ENCODE measurements around the gene C10orf90. TPM values are rescaled to one million over a fixed set of nuclear protein-coding genes. Genes with fewer than 3 reads are reported as not detected.

Gene C10orf90
- total RNA-seq, 4 donors from 2014 or later: 2.1 to 6.5 (median 4.1) TPM

GRCh38 chr10:126580873-126581647 lies 89.4 kb downstream of the C10orf90 start:
- no peak for DNase-seq (ENCODE audit: low spot score in 2 of 2)
- no peaks in the 10 kb centered on the region for H3K36me3 ChIP-seq
- peaks cover 5% of the 10 kb centered on the region for H3K27me3 ChIP-seq
- H3K4me1 ChIP-seq: no peaks in the 10 kb centered on the region
- TF ChIP-seq CTCF (IDR thresholded peaks at IDR 0.05): no peak
- TF ChIP-seq POLR2A (IDR thresholded peaks at IDR 0.05): no peak
- no peak for TF ChIP-seq EP300 (IDR thresholded peaks at IDR 0.05)
- no peak for TF ChIP-seq POLR2AphosphoS5 (IDR thresholded peaks at IDR 0.05)
- H3K4me3 ChIP-seq: no peak overlapping the region
- WGBS: 78% methylated on average over 10 of the region's 10 CpGs
- H3K9me3 ChIP-seq: no peaks in the 10 kb centered on the region
- H3K27ac ChIP-seq: no peak overlapping the region

- 98% methylated on average over 2 of the region's 2 CpGs for WGBS
- DNase-seq (ENCODE audit: low spot score in 2 of 2): no peak
- Histone ChIP-seq H3K9me3 (peaks cover 6% of the 10 kb centered on the region), H3K36me3 (no peaks in the 10 kb centered on the region), H3K4me1 (no peaks in the 10 kb centered on the region), H3K27me3 (no peaks in the 10 kb centered on the region), H3K27ac (no peak overlapping the region), H3K4me3 (no peak overlapping the region)
- TF ChIP-seq POLR2A (IDR thresholded peaks at IDR 0.05) (no peak), CTCF (IDR thresholded peaks at IDR 0.05) (no peak), POLR2AphosphoS5 (IDR thresholded peaks at IDR 0.05) (no peak)
Observed at GRCh38 chr10:126576336-126576735, 94.2 kb downstream of the C10orf90 start.

GRCh38 chr10:126570621-126571602 lies 99.6 kb downstream of the C10orf90 start:
- H3K4me3 ChIP-seq: no peak overlapping the region
- no peak overlapping the region for H3K27ac ChIP-seq
- no peaks in the 10 kb centered on the region for H3K4me1 ChIP-seq
- H3K27me3 ChIP-seq: peaks cover 5% of the 10 kb centered on the region
- no peak for DNase-seq (ENCODE audit: low spot score in 2 of 2)
- H3K36me3 ChIP-seq: no peaks in the 10 kb centered on the region
- 80% methylated on average over 8 of the region's 12 CpGs for WGBS
- no peak for TF ChIP-seq EP300 (IDR thresholded peaks at IDR 0.05)
- peaks cover 5% of the 10 kb centered on the region for H3K9me3 ChIP-seq

GRCh38 chr10:126570245-126570570 lies 100.3 kb downstream of the C10orf90 start:
- TF ChIP-seq POLR2A (IDR thresholded peaks at IDR 0.05) (no peak), CTCF (IDR thresholded peaks at IDR 0.05) (no peak), EP300 (IDR thresholded peaks at IDR 0.05) (no peak), POLR2AphosphoS5 (IDR thresholded peaks at IDR 0.05) (no peak)
- Histone ChIP-seq H3K27ac (no peak overlapping the region), H3K9me3 (no peaks in the 10 kb centered on the region), H3K27me3 (peaks cover 5% of the 10 kb centered on the region), H3K36me3 (no peaks in the 10 kb centered on the region), H3K4me3 (no peak overlapping the region), H3K4me1 (no peaks in the 10 kb centered on the region)
- DNase-seq (ENCODE audit: low spot score in 2 of 2): no peak
- 75% methylated on average over 4 of the region's 4 CpGs for whole genome bisulfite sequencing

- Histone ChIP-seq H3K36me3 (no peaks in the 10 kb centered on the region), H3K9me3 (no peaks in the 10 kb centered on the region), H3K4me3 (no peak overlapping the region), H3K4me1 (no peaks in the 10 kb centered on the region), H3K27ac (no peak overlapping the region), H3K27me3 (peaks cover 5% of the 10 kb centered on the region)
- TF ChIP-seq EP300 (IDR thresholded peaks at IDR 0.05): no peak
- no peak for TF ChIP-seq POLR2AphosphoS5 (IDR thresholded peaks at IDR 0.05)
- no peak for TF ChIP-seq POLR2A (IDR thresholded peaks at IDR 0.05)
- DNase-seq (ENCODE audit: low spot score in 2 of 2): no peak
- 23% methylated on average over 8 of the region's 8 CpGs for WGBS
Observed at GRCh38 chr10:126569513-126570244, 100.8 kb downstream of the C10orf90 start.

All from suprapubic skin (tissue), 4 donors.